GM18511 (cell line): ENCODE measurements around the gene TMEM232.
"Not testable (repeated sequence)": the region's sequence is repeated elsewhere in the genome, so short reads cannot be mapped to it uniquely, and the experiment has no call there.

Source experiments
- ATAC-seq: cut with Tn5 transposase; IDR thresholded peaks from one replicate; pipeline ENCODE4 v1.9.1; 2021; ENCODE audit warnings: mild to moderate bottlenecking, moderate library complexity; ENCODE audit not compliant: unreplicated experiment

TMEM232 gene

DNA sequence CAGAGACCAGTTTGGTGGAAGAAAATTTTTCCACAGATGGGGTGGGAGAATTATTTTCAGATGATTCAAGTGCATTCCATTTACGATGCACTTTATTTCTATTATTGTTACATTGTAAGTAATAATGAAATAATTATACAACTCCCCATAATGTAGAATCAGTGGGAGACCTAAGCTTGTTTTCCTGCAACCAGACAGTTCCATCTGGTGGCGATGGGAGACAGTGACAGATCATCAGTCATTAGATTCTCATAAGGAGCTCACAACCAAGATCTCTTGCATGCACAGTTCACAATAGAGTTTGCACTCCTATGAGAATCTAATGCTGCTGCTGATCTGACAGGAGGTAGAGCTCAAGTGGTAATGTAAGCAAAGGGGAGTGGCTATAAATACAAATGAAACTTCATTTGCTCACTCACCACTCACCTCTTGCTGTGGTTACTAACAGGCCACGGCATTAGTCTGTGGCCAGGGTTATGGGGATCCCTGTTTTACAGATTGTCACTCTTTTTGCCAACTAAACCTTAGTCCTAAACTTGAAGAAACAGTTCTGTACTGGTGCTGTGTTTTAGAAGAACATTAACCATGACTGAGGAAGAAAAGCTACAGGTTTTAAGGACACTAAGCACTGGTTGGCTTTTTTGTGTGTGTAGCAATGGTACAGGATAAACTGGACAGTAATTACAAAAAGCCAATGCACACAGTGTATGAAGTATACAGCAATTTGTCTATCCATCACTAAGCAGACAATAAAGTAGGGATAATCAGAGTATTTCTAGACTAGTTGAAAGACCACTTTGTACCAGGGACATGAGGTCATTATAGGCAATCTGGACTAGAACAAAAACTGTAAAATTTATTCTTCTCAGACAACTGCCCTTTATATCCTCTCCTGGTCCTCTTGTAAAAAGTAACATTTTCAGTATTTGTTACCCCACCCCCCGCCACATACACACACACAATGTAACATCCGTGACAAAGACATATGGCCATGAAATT is 9.9 kb downstream of the TMEM232 start:
- ATAC-seq = peak; percentile 97

DNA sequence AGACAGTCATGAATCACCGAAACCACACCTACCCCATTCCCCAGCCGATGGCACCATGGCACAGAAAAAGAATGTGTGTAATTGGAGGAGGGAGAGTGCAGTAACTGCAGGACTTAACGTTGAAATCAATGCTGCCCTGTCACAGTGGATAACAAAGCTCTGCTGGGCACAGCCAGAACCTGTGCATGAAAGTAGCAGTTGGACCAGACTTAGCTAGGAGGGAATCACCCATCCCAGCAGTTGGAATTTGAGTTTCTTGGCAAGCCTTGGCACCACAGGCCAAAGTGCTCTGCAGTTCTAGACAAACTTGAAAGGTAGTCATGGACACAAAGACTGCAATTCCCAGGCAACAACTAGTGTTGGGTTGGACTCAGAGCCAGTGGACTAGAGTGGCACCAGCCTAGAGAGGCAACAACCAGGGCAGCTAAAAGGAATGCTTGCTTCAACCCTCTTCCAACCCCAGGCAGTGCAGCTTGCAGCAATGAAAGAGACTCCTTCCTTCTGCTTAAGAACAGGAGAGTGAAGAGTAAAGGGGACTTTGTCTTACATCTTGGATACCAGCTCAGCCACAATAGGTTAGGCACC is 19.1 kb downstream of the TMEM232 start:
- ATAC-seq = no peak

DNA sequence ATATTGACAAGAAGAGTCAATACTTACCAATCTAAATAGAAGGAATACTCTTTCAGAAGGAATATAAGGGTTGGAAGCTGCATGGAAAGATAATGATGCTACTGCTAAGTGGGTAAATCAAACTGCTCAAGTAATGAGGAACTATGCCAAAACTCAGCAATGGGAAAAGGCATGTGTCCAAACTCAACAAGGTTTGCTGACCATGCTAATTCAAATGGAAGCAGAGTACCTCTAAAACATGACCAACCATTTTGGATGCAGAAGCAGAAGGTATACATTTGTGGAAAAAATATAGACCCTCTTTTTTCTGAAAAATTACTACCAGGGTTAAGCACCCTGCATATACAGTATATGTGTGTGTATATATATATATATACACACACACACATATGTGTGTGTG is 21.1 kb downstream of the TMEM232 start:
- no peak for ATAC-seq

DNA sequence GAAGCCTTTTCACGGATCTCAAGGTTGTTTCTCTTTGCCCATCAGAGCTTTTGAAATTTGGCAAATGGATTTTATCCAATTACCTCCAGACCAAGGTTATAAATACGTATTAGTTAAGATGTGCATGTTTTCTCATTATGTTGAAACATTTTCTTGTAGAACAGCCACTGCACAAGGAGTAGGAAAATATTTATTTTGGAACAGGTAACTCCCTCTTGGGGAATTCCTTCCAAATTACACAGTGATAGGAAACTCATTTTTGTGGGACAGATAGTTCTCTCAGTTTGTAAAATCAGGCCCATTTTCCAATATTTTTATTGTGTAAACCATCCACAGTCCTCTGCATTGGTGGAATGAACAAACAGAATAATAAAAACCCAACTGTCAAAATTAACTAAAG is 23.0 kb downstream of the TMEM232 start:
- no peak for ATAC-seq

DNA sequence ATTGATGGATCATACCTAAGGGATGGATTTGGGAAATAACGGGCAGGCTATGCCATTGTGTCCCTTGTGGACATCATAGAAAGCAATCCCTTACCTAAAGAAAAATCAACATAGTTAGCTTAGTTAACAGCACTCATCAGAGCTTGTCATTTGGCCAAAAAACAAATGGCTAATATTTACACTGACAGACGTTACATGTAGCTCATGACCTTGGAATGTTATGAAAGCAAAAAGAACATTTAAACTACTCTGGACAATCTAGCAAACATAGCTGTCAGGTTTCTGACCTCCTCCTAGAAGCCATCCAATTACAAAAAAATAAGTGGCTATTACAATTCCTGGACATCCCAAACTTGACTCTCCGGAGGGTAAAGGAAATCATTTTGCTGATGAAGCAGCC is 23.8 kb downstream of the TMEM232 start:
- no peak for ATAC-seq

DNA sequence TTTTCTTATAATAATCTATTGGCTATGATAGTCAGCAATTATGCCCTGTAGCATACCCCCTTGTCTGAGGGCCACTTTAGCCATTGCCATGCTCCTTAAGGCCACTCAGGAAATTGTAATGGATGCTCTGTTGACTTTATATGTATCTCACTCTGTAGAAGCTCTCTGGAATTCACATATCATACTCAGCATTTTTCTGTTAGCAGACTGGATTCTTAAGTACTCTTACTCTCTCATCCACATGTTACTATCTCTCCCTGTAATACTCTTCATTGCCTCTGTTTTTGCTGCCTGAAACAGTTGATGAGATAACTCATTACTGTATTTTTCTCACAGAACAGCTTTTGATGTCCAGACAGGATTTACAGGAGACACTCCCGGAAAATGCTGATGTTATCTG is 24.2 kb downstream of the TMEM232 start:
- no peak for ATAC-seq

DNA sequence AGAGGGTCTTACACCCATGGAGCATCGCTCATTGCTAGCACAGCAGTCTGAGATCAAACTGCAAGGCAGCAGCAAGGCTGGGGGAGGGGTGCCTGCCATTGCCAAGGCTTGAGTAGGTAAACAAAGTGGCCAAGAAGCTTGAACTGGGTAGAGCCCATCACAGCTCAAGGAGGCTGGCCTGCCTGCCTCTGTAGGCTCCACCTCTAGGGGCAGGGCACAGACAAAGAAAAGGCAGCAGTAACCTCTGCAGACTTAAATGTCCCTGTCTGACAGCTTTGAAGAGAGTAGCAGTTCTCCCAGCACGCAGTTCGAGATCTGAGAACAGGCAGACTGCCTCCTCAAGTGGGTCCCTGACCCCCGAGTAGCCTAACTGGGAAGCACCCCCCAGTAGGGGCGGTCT is 33.8 kb downstream of the TMEM232 start:
- not testable (repeated sequence) for ATAC-seq

DNA sequence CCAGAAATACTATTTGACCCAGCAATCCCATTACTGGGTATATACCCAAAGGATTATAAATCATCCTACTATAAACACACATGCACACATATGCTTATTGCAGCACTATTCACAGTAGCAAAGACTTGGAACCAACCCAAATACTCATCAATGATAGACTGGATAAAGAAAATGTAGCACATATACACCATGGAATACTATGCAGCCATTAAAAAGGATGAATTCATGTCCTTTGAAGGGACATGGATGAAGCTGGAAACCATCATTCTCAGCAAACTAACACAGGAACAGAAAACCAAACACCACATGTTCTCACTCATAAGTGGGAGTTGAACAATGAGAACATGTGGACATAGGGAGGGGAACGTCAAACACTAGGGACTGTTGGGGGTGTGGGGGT is 35.9 kb downstream of the TMEM232 start:
- ATAC-seq = not testable (repeated sequence)

DNA sequence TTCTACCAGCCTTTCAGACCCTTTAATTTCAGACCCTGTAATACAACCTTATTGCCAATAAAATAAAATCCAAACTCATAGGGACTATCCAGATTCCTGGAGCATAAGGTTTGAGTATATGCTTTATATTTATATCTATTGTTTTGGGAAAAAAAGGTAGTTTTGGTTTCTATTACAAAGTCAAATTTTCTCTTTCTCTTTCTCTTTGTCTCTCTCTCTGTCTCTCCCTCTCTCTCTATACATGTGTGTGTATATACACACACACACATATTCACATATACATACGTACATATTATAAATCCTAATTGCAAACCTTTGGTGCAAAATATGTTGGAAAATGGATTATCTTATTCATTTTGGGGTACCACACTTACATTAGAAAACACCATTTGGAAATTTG is 39.0 kb downstream of the TMEM232 start:
- no peak for ATAC-seq

DNA sequence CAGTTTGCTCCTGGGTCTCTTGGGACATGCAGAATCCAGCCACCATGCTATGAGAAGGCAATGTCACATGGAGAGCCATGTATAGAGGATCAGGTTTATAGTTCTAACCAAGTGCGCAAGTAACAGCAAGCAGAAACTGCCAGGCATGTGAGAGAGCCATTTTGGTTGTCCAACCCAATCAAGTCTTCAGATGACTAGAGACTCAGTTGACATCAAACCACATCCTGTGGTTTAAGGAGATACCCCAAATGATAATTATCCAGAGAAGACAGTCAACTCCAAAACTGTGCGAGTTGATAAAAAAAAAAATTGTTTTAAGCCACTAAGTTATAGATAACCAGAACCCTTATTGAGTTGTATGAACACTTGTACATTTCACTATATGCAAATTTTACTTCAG is 40.2 kb downstream of the TMEM232 start:
- no peak for ATAC-seq

DNA sequence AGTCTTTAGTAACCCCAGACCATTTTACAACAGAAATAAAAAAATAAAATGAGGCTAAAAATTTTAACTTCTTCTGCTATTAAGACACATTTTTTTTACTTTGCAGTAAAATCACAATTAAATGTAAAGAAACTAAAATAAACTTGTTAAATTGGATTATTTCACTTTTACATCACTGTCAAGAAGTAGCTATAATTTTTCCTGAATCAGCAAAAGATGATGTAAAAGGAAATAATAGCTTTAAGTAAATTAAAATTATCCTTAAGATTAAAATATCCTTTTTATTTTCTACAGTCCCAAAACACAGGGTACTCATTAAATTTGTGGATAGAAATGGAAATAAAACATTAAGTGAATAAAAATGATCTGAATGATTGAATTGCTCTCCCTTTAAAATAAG is 44.5 kb downstream of the TMEM232 start:
- no peak for ATAC-seq

DNA sequence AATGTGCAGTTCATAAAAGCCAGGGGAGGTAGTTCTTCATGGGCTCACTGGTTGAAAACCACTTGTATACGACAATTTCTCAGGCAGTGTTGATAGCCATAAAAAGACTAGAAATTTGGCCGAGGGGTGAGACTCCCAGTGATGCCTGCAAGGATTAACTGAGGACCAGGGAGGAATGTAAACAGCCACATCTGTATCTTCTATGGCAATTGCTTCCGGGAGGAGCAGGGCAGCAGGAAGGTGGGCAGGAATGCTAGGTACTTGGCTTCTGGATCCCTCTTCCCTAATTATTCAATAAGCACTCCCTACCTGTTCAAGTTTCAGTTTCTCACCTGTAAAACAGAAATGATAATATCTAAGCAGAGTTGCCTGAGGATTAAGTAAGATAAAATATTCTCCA is 45.4 kb downstream of the TMEM232 start:
- no peak for ATAC-seq

DNA sequence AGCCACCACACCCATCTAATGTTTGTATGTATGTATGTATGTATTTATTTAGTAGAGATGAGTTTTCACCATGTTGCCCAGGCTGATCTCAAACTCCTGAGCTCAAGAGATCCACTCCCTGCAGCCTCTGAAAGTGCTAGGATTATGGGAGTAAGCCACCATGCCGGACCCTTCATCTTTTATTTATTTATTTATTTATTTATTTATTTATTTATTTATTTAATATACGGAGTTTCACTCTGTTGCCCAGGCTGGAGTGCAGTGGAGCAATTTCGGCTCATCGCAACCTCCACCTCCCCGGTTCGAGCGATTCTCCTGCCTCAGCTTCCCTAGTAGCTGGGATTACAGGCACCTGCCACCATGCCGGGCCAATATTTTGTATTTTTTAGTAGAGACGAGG is 49.9 kb downstream of the TMEM232 start:
- ATAC-seq = not testable (repeated sequence)

DNA sequence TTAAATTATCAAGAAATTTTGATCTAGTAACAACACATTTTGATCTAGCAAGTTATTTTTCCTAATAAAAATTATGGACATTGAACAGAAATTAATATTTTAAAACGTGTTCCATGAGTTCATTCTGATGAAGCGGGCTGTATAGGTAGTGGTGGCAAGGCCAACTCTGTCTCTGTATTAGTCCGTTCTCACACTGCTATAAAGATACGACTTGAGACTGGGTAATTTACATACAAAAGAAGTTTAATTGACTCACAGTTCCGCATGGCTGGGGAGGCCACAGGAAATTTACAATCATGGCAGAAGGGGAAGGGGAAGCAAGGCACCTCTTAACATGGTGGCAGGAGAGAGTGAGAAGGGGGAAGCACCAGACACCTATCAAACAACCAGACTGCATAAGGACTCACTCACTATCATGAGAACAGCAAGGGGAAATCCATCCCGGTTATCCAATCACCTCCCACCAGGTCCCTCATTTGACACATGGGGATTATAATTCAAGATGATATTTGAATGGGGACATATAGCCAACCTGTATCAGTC is 61.2 kb downstream of the TMEM232 start:
- no peak for ATAC-seq

DNA sequence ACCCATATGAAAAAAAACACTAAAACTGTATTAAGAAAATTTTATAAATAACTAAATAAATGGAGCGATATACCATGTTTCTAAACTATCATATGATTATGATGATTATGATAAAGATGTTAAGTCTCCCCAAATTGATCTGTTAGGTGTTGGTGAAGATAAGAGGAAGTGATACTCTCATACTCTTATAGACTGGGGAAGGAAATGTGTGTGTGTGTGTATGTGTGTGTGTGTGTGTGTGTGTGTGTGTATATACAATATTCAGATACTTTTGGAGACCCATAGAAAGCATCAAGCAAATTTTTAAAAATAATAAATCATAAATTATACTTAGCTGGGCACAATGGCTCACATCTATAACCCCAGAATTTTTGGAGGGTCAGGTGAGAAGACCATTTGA is 62.9 kb downstream of the TMEM232 start:
- ATAC-seq = peak; percentile 94

DNA sequence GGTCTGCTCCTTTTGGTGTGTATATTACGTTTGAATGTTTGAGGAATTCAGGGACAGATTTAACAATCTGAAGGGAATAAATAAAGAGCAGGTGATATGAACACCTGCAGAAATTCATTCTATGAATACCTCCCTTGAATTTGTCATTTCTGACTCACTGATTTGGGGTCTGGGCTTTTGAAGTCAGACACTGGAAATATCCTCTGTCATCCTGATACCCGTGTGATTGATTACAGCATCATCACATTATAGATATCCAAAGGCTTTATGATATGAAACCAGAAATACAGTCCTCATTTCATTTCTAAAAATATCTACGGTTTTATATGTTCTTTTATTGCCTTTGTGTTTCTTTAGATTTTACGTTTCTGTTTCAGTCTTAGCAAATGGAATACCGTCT is 68.5 kb downstream of the TMEM232 start:
- no peak for ATAC-seq

DNA sequence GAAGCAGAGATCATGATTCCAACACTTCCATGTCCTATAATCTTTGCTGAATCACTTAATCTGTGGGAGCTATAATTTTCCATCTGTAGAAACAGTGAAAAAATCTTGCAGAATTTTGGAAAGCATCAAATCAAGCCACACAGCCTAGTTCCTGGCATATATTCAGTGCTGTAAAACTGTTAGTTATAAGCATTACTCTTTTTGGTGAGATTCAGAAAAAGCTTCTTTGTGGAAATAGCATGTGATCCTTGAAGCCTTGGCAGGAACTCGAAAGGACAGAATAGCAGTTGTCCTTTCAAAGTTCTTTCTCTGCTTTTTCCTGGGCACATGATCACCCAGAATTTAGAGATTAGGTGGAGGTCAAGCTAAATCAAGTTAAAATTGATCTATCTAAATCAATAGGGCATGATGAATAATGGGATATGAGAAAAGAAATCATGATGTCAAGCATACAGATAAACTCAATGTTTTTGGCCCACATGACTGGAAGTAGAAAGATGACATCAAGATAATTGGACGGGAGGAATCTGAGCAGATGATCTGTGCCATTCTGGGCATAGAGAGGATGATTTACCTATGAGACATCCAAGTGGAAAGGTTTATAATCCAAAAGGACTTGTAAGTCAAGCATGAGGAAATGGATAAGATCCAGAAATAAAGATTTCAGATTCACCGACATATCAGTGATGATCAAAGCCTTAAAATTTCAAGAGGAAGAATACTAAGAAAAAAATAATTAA is 73.1 kb downstream of the TMEM232 start:
- no peak for ATAC-seq

DNA sequence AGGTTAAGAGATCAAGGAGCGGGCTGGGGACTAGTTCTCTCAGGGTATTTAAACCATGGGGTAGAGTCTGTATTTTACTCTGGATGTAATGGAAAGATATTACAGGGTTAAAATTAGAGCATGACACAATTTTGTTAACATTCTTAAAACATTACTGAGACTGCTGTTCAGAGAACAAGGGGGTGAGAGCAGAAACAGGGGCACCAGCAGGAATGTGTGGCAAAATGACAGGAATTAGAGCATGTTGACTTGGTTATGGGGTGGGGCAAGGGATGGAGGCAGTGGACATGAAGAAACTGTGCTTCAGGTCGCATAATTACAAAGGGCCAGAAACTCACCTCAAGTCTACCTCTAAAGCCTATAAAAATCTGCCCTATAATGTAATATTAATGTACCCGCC is 75.0 kb downstream of the TMEM232 start:
- no peak for ATAC-seq

DNA sequence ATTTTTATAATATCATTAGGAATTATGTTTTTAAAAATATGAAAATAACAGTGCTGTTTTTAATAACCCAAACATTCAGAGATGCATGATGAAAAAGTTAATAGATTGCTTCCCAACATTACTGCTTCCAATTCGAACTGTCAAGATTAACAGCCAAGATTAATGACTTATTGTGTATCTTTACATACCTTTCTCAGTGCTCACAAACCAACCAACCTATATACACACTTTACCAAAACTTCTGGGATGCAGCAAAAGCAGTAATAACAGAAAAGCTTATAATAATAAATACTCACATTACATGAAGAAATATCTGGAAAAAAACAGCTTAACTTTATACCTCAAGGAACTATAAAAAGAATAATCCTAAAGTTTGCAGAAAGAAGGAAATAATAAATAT is 82.1 kb downstream of the TMEM232 start:
- ATAC-seq = no peak

DNA sequence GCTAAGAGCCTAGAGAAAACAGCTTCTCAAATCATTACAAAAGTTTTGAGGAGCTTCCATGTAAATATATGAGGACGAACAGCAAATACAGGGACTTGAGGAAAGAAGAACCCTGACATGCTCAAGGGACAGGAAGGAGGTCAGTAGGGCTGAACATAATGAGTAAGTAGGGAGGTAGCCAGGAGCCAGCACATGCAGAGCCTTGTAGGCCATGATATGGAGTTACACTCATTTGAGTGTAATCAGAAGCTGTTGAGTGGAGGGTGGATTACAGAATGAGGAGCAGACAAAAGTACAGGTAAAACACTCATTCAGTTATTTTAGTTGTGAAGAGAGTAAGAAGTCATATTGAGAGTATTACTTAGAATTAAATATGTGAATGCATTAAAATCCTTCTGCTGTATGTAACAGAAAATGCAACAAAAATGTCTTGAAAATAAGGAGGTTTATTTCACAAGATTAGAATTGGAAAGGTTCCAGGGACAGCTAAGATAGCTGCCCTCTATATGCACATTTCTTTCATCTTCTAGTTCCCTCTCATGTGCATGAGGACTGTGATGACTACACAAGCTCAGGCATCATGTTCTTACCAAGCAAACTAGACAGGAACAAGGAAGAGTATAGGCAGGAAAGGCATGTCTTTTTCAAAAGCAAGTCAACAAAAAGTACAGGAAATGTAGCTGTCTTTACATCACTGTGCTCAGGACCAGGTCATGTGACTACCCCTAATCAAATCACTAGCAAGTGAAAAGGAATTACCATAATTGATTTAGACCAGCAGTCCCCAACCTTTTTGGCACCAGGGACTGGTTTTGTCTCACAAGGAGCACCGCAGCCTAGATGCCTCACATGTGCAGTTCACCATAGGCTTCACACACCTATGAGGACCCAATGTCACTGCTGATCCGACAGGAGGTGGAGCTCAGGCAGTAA is 87.2 kb downstream of the TMEM232 start:
- ATAC-seq = no peak
